Ascending aorta (tissue), 2 donors: ENCODE results near the gene ZNF496. TPM values are rescaled to one million over a fixed set of nuclear protein-coding genes. Genes with fewer than 3 reads are reported as not detected.

Experiments used
- DNase-seq, 2 donors: peaks; one replicate each; pipeline ENCODE4 v3.0.0-alpha.2; 2019; ENCODE audit warnings: low spot score in 2 of 2
- H3K27ac ChIP-seq, 2 donors: fragments of 200-600 bp; sonication (generic); one replicate each; pipeline ENCODE4 v1.5.1; 2016 to 2017; ENCODE audit warnings: mild to moderate bottlenecking in 1 of 2
- H3K27me3 ChIP-seq: fragments of 200-600 bp; sonication (generic); one replicate; pipeline ENCODE4 v1.5.1; 2017
- H3K36me3 ChIP-seq, 2 donors: fragments of 200-600 bp; sonication (generic); one replicate each; pipeline ENCODE4 v1.5.1; 2016
- H3K4me1 ChIP-seq, 2 donors: fragments of 200-600 bp; sonication (generic); one replicate each; pipeline ENCODE4 v1.5.1; 2016 to 2017; ENCODE audit warnings: mild to moderate bottlenecking in 1 of 2
- H3K4me3 ChIP-seq, 2 donors: fragments of 200-600 bp; sonication (generic); one replicate each; pipeline ENCODE4 v1.5.1; 2016 to 2017; ENCODE audit warnings: mild to moderate bottlenecking in 1 of 2
- H3K9me3 ChIP-seq, 2 donors: fragments of 200-600 bp; sonication (generic); one replicate each; pipeline ENCODE4 v1.5.1; 2016
- CTCF ChIP-seq, 3 experiments: fragments of 200-600 bp in 2 of 3; fragments of 450-650 bp in 1 of 3; sonication (generic) in 2 of 3; IDR thresholded peaks; one replicate each; pipeline ENCODE4 v1.5.1; 2016 to 2019; ENCODE audit warnings: antibody characterized with exemption in 3 of 3, mild to moderate bottlenecking in 1 of 3, moderate library complexity in 1 of 3
- intact Hi-C: fragments of 100-400 bp; cut with DNase I; formaldehyde crosslinking; loops from one replicate; pipeline ENCODE4 v1.15.1; 2023
- total RNA-seq: library from RNA; depleted of rRNA; stranded (reverse); fragments of >200 nt; gene quantifications from one replicate; pipeline ENCODE4 v1.1.0, GENCODE V29; 2016

ZNF496 gene
- total RNA-seq, 1 donor from 2014 or later, result 38.5 TPM

GRCh38 chr1:247298124-247298481 is 33.6 kb downstream of the ZNF496 start:
- peaks cover 28 to 36% of the 10 kb centered on the region in 2 donors for H3K36me3 ChIP-seq
- H3K27ac ChIP-seq, result no peak overlapping the region

GRCh38 chr1:247297263-247298123 is 34.2 kb downstream of the ZNF496 start:
- Histone ChIP-seq H3K4me1 (no peaks in the 10 kb centered on the region), H3K27me3 (no peaks in the 10 kb centered on the region), H3K4me3 (no peak overlapping the region), H3K36me3 (peaks cover 25 to 30% of the 10 kb centered on the region in 2 donors), H3K27ac (no peak overlapping the region), H3K9me3 (no peaks in the 10 kb centered on the region)
- no peak for TF ChIP-seq CTCF (IDR thresholded peaks at IDR 0.05)
- intact Hi-C loops, result no loop called here
- DNase-seq, result no peak

More at GRCh38 chr1:247298124-247298481, 33.6 kb downstream of the ZNF496 start:
- DNase-seq, result no peak
- H3K4me1 ChIP-seq, result no peaks in the 10 kb centered on the region
- no peaks in the 10 kb centered on the region for H3K9me3 ChIP-seq
- no peak for TF ChIP-seq CTCF (IDR thresholded peaks at IDR 0.05)
- no peak overlapping the region for H3K4me3 ChIP-seq
- H3K27me3 ChIP-seq, result no peaks in the 10 kb centered on the region
- intact Hi-C loops, result no loop called here

GRCh38 chr1:247296599-247297180 is 35.0 kb downstream of the ZNF496 start:
- no peak overlapping the region for H3K27ac ChIP-seq
- H3K36me3 ChIP-seq, result peaks cover 19 to 24% of the 10 kb centered on the region in 2 donors
- DNase-seq, result no peak
- TF ChIP-seq CTCF (IDR thresholded peaks at IDR 0.05), result no peak
- intact Hi-C loops, result no loop called here
- H3K4me1 ChIP-seq, result no peaks in the 10 kb centered on the region
- no peaks in the 10 kb centered on the region for H3K9me3 ChIP-seq
- no peak overlapping the region for H3K4me3 ChIP-seq
- H3K27me3 ChIP-seq, result no peaks in the 10 kb centered on the region

- no peaks in the 10 kb centered on the region for H3K4me1 ChIP-seq
- no peak overlapping the region for H3K4me3 ChIP-seq
- H3K27me3 ChIP-seq, result no peaks in the 10 kb centered on the region
- no peaks in the 10 kb centered on the region for H3K9me3 ChIP-seq
- intact Hi-C loops, result no loop called here
- no peak for TF ChIP-seq CTCF (IDR thresholded peaks at IDR 0.05)
- DNase-seq, result no peak
- peaks cover 10 to 15% of the 10 kb centered on the region in 2 donors for H3K36me3 ChIP-seq
- no peak overlapping the region for H3K27ac ChIP-seq
These were observed 35.9 kb downstream of the ZNF496 start for GRCh38 chr1:247295746-247296145.

- Histone ChIP-seq H3K9me3 (no peaks in the 10 kb centered on the region), H3K4me1 (no peaks in the 10 kb centered on the region), H3K36me3 (peaks cover 6 to 11% of the 10 kb centered on the region in 2 donors), H3K27ac (no peak overlapping the region), H3K4me3 (no peak overlapping the region), H3K27me3 (no peaks in the 10 kb centered on the region)
- DNase-seq, result no peak
- intact Hi-C loops, result no loop called here
- TF ChIP-seq CTCF (IDR thresholded peaks at IDR 0.05), result no peak
These were observed 36.4 kb downstream of the ZNF496 start for GRCh38 chr1:247295274-247295684.
